NCI-H226 (cell line): ENCODE measurements around the gene FAT2.

Experiments used
- DNase-seq: peaks from one replicate; pipeline ENCODE4 v3.0.0-alpha.2; 2015

FAT2 gene

GRCh38 chr5:151553130-151553670 is 37.9 kb downstream of the FAT2 start:
- no peak for DNase-seq

DNA sequence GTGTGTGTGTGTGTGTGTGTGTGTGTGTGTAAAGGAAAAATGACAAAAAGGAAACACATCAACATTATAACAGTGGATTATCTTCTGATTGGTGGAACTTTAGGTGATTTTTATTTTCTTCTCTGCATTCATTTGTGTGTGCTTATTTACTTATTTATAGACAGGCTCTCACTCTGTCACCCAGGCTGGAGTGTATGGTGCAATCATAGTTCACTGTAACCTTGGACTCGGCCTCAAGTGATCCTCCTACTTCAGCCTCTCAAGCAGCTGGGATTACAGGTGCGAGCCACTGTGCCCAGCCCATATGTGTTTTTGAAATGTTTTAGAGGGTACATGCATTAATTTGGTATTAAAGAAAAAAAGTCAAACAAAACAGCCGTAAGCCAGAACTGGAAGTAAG is 39.1 kb downstream of the FAT2 start:
- DNase-seq, result no peak

GRCh38 chr5:151550146-151550545 is 41.0 kb downstream of the FAT2 start:
- no peak for DNase-seq

GRCh38 chr5:151549713-151550112 is 41.4 kb downstream of the FAT2 start:
- DNase-seq, result no peak

- no peak for DNase-seq
Measured at GRCh38 chr5:151547364-151547763, 43.8 kb downstream of the FAT2 start.

DNA sequence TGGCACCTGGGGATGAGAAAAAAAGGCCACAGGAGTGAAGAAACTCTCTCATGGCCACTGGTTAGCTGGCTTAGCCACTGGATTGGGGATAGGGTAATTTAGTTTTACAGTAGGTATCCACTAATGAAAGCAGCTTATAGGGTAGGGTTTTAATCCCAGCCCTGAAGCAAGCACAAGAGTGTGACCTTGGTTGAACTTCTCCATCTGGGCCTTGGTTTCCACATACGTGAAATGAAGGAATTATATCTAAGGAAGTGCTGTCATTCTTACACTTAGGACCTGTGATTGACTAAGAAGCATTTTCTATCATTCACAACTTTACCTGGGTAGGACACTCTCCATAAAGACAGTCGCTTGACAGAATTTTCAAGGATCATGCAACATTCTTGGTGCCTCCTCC is 49.6 kb downstream of the FAT2 start:
- DNase-seq, result no peak
